Keratinocyte (primary cell): ENCODE measurements around the gene THAP11.

Source experiments
- CTCF ChIP-seq, 3 experiments: IDR thresholded peaks in 1 of 3; conservative IDR thresholded peaks in 1 of 3; optimal IDR thresholded peaks in 1 of 3; 2 replicates in 2 of 3; 3 replicates in 1 of 3; pipeline versions ENCODE3 to v1.5.1; 2011; ENCODE audit warnings: low read length in 3 of 3, mild to moderate bottlenecking in 3 of 3, moderate library complexity in 2 of 3, control low read depth in 1 of 3, inconsistent platforms in 1 of 3; ENCODE audit not compliant: insufficient read depth in 2 of 3; ENCODE audit errors: extremely low read depth in 1 of 3
- EZH2 ChIP-seq: IDR thresholded peaks from one replicate; pipeline ENCODE4 v1.6.1; 2012; ENCODE audit warnings: inconsistent platforms, mild to moderate bottlenecking, low read length, moderate library complexity

- no peak for TF ChIP-seq CTCF (optimal IDR thresholded peaks at IDR 0.05 in 1 of 3, IDR thresholded peaks at IDR 0.05 in 1 of 3, conservative IDR thresholded peaks at IDR 0.05 in 1 of 3; ENCODE audit: extremely low read depth in 1 of 3, insufficient read depth in 2 of 3, low read length in 3 of 3)
- no peak for TF ChIP-seq EZH2
These were observed 6.0 kb downstream of the THAP11 start for GRCh38 chr16:67848118-67848517.
